HL-60 (cell line): Measurements from ENCODE around the gene GPR26.

Experiments
- GABPA ChIP-seq: IDR thresholded peaks from 2 replicates; pipeline ENCODE4 v1.6.1; 2012; ENCODE audit warnings: low read depth
- POLR2AphosphoS5 ChIP-seq: IDR thresholded peaks from 2 replicates; pipeline ENCODE4 v1.6.1; 2012; ENCODE audit warnings: low read depth
- REST ChIP-seq: IDR thresholded peaks from 2 replicates; pipeline ENCODE4 v1.6.1; 2012; ENCODE audit warnings: low read depth; ENCODE audit not compliant: insufficient replicate concordance
- TF ChIP-seq, protein P1 (sequence below): IDR thresholded peaks from one replicate; pipeline ENCODE4 v1.5.1; 2011; ENCODE audit warnings: low read length, control low read depth, inconsistent platforms; ENCODE audit not compliant: insufficient read depth

GRCh38 chr10:123722351-123722750, 56.2 kb downstream of the GPR26 start:
- TF ChIP-seq, protein P1, sequence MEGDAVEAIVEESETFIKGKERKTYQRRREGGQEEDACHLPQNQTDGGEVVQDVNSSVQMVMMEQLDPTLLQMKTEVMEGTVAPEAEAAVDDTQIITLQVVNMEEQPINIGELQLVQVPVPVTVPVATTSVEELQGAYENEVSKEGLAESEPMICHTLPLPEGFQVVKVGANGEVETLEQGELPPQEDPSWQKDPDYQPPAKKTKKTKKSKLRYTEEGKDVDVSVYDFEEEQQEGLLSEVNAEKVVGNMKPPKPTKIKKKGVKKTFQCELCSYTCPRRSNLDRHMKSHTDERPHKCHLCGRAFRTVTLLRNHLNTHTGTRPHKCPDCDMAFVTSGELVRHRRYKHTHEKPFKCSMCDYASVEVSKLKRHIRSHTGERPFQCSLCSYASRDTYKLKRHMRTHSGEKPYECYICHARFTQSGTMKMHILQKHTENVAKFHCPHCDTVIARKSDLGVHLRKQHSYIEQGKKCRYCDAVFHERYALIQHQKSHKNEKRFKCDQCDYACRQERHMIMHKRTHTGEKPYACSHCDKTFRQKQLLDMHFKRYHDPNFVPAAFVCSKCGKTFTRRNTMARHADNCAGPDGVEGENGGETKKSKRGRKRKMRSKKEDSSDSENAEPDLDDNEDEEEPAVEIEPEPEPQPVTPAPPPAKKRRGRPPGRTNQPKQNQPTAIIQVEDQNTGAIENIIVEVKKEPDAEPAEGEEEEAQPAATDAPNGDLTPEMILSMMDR = no peak
- no peak for TF ChIP-seq POLR2AphosphoS5
- no peak for TF ChIP-seq REST
- TF ChIP-seq GABPA = no peak
